GM18499 (cell line): Measurements from ENCODE around the gene SMARCD3.

Source experiments
- ATAC-seq: cut with Tn5 transposase; IDR thresholded peaks from one replicate; pipeline ENCODE4 v1.9.1; 2021; ENCODE audit warnings: moderate number of reproducible peaks; ENCODE audit not compliant: insufficient read depth, unreplicated experiment

SMARCD3 gene

DNA sequence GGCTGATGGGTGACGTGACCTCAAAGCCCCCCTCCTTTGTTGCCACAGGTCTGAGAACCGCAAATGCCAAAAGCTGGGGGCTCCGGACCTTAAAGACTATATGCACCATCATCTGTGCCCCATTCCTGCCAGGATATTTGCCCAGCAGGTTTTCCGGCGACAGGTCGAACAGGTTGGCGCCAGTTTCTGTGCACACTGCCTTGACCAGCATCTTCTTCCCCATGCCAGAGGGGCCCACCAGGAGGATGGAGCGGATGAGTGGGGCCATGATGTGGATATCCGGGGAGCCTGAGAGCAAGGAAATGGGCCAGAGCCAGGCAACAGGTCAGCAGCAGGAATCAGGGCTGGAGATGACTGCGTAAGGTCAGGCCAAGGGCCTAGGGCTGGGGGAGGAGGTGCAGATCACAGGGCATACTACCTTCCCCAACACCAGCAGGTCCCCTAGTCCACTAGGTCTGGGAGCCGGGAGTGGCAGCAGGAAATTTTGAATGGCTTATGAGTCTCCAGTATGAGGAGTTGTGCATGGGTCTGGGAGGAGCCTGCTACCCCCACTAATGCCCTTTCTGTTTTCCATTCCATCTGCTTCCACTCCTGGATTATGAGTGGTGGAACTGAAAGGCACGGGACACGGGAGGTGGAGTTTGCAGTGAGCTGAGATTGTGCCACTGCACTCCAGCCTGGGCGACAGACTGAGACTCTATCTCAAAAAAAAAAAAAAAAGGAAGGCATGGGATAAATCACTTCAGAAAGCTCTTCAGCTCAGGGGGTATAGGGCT, 55.1 kb downstream of the SMARCD3 start:
- no peak for ATAC-seq

- no peak for ATAC-seq
Measured at GRCh38 chr7:151192002-151192539, 56.4 kb downstream of the SMARCD3 start.

DNA sequence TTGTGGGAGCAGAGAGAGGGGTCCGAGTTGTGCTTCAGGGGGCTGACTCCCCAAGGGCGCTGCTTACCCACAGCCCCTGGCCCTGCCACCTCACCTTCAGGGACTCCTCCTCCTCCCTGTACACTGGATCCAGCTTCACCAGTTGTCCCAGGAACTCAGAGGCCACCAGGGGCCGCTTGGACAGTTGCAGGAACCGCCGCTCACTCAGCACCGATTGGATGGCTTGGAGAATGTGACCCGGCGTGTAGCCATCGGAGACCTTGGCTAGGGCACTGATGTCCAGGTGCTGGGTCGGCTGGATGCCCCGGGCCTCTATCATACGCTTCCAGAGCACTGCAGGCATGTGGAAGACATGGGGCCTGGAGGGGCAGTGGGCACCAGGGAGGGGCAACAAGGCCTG, 57.0 kb downstream of the SMARCD3 start:
- no peak for ATAC-seq

DNA sequence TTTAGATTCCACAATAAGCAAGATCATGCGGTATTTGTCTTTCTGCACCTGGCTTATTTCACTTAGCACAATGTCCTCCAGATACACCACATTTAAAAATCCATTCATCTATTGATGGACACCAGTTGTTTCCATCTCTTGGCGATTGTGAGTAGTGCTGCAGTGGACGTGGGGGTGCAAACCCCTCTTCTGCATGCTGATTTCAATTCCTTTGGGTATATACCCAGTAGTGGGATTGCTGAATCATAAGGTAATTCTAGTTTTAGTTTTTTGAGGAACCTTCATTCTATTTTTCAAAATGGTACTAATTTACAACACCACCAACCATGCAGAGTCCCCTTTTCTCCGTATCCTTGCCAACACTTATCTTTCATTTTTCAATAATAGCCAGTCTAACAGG, 59.5 kb downstream of the SMARCD3 start:
- no peak for ATAC-seq
